ENCODE data around the gene TBX1.

DNA sequence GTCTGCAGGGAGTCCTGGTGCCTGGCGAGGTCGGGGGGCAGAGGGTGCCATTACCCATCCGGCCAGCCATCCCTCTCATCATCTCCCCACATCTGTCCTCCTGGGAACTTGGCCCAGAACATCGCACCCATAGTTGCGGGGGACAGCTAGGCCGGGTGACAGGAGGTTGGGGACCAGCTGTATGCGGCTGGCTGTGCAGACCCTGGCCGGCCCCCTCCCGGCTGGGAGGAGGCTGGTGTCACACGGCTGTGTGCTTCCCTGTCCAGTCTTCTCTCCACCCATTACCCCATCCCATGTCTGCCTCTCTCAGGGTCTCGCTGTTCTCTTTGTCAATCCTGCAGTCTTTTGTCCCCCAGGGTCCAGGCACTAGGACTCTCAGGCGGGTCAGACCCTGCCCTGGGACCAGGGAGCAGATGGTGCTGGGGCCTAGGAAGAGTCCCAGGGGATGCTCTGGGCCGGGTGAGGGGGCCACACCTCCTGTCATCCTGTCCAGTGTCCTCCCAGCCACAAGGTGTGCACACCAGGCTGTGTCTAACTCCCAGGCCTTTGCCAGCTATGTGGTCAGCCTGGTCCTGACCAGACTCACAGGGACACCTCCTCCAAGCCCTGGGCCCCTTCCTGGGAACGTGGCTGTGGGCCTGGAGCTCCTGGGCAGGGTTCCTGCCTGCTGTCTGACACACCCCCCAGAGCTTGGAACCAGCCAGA lies 6.4 kb upstream of the TBX1 start:
- TF ChIP-seq, protein P1, sequence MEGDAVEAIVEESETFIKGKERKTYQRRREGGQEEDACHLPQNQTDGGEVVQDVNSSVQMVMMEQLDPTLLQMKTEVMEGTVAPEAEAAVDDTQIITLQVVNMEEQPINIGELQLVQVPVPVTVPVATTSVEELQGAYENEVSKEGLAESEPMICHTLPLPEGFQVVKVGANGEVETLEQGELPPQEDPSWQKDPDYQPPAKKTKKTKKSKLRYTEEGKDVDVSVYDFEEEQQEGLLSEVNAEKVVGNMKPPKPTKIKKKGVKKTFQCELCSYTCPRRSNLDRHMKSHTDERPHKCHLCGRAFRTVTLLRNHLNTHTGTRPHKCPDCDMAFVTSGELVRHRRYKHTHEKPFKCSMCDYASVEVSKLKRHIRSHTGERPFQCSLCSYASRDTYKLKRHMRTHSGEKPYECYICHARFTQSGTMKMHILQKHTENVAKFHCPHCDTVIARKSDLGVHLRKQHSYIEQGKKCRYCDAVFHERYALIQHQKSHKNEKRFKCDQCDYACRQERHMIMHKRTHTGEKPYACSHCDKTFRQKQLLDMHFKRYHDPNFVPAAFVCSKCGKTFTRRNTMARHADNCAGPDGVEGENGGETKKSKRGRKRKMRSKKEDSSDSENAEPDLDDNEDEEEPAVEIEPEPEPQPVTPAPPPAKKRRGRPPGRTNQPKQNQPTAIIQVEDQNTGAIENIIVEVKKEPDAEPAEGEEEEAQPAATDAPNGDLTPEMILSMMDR (IDR thresholded peaks at IDR 0.05): no peak
- no peak for TF ChIP-seq POLR2A (IDR thresholded peaks at IDR 0.05)

Measured in uterus (tissue), 2 donors.